ENCODE data around the gene LGI4. TPM values are rescaled to one million over a fixed set of nuclear protein-coding genes. Genes with fewer than 3 reads are reported as not detected.

LGI4 gene
- 0.06 to 0.27 TPM (median 0.13 TPM) in 4 of 5 replicates, not detected in the other for total RNA-seq (2022; extraction: Qiagen RNA extraction; ENCODE audit: low read depth)

DNA sequence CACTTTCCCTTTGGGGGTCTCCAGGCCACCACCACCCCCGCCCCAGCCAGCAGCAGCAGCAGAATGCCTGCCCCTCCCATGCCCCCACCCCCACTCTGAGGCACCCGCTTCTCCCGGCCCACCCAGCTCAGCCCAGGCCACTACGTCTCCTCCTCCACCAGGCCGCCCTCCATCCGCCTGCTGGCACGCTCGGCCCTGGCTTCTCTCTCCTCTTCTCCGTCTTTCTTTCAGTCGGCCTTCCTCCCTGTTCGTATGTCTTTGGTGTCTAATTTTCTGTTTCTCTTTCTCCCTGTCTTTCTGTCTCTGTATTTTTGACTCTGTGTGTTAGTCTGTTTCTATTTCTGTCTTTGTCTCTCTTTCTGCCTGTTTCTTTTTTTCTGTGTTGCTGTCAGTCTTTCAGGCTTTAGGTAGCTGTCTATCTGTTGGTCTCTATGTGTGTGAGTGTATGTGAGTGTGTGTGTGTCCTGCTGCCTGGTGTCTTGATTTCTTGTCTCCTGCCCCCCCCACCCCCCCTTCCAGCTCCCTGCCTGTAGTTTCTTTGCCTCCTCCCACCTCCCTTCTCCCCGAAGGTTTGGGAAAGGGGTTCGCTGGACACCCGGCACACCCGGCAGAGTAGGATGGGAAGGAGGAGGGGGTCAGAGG, at the start of gene LGI4:
Gene LGI4 (minus strand): TSS at position 459 of the 642 bp plus-strand sequence. CDS start 379 bp downstream, at position 80.

DNA sequence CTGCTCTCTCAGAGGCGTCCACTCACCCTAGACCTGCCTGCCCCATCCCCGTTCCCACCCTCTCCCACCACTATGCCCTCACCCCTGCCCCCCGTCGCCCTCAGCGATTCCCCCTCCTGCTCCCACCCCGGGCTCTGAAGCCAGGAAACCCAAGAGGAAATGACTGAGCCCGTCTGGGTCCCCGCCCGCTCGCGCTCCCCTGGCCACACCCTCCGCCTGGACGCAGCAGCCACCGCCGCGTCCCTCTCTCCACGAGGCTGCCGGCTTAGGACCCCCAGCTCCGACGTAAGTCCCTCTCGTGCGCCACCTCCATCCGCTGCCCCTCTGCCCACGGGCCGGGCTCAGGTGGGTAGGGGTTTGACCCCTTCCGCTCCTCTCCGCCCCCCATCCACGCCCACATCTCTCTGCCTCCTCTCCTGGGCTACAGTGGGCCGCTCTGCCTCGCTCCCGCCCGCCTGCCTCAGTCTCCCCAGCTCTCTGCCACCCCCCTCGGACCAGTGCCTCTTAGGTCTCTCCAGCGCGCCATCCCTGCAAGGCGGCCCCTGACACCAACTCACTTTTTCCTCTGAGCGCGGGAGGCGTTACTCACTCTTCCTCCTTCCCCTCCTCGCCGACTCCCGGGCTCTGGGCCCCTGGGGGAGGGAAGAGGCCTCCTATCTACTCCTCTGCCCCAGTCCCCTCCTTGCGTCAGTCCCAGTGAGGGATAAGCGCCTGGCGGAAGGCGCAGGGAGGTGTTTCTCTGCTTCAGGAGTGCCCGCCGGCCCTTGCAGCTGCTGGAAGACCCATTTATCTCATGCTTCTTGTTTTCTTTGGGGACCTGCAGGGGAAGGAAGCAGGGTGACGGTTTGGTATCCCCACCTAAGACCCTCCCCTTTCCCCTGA, 19.9 kb upstream of the LGI4 start, which contains the start of gene FXYD5:
Gene FXYD5 (plus strand): TSS at position 211 of the 882 bp plus-strand sequence. CDS start 816 bp downstream, outside the sequence.

DNA sequence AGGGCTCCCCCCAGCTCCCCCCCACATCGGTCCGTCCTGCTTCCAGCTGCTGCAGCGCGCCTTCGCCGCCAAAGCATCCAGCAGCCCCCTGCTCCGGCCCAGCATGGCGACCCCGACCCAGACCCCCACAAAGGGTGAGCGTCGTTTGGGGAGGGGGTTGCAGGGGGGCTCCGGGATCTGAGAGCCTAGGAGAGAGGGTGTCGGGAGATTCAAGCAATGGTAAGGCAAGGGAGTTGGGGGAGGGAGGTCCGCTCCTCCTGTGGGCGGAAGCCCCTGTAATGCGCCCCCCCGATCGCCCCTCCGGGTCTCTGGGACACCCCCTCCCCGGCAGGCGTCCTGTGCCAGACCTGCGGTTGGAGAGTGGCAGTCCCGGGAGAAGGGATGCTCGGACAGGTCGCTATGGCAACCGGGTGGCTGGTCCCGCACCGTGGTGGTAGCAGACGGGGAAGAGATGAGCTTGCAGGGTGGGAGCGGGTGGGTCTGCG, 8.4 kb upstream of the LGI4 start, which contains the start of gene FXYD7:
Gene FXYD7 (plus strand): TSS at position 25 of the 485 bp plus-strand sequence. CDS start 79 bp downstream, at position 104.

DNA sequence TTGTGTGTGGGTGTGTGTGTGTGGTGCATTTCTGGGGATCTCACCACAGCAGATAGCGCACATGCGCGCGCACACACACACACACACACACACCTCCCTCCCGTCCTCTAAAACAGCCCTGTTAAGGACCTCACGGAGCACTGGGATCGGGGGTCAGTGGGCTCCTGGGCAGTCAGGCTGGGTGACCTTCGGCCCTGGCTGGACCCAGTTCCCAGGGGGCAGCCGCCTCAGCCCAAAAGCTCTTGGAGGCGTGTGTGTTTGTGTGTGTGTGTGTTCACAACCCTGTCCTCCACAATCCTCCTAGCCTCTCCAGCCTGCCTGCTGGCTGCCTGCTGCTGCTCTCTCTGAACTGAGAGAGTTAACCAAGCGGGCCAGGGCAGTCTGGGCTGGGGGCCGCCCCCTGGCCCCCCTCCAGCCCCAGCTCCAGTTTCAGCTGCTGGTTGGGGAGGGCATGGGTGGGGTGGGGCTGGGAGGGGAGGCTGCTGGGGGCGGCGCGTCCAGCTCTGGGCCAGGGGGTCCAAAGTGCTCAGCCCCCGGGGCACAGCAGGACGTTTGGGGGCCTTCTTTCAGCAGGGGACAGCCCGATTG, 3.5 kb upstream of the LGI4 start, which contains the start of gene FXYD1:
Gene FXYD1 (plus strand): TSS at position 520 of the 588 bp plus-strand sequence. CDS start 1,256 bp downstream, outside the sequence.

DNA sequence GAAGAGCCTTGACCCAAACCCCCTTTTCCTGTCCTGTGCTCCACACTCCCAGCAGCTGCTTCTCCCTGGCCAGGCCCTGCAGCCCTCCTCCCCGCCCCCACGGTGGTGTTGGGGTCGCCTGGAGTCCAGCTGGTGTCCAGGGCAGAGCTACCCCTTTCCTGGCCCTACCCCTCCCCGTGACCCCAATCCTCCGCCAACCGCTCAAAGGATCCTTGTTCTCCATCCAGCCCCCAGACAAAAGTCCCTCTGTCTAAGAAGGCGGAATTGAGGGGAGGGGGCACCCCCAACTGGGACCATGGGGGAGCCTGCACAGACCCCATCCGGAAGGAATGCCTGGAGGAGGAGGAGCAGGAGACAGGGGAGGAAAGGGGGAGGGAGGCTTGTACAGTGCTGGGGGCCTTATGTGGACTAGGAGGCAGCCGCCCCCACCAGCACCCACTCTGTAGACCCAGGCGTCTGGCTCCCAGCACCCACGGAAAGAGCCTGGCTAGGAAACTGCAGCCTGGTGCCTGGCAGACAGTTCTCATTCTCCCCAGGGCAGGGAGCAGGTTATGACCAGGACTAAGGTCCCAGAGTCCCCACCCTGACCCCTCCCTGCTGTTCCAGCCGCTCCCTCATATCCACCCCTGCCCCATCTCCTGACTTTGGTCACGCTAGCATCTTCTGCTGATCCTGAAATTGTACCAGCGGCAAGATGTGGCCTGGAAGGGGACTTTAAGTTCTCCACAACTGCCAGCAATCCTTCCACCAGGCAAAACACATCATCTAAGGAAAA, 19.5 kb downstream of the LGI4 start, which contains the start of gene FXYD3:
Gene FXYD3 (plus strand): TSS at position 647 of the 775 bp plus-strand sequence. CDS start 3,554 bp downstream, outside the sequence.

Other genes starting within 250 kb of the LGI4 start
- 5.0 to 5.9 TPM (median 5.2 TPM) in 5 replicates for gene ZNF30, start 208.2 kb downstream of the LGI4 start, total RNA-seq (2022; extraction: Qiagen RNA extraction; ENCODE audit: low read depth)
- 1.4 to 2.1 TPM (median 1.9 TPM) in 5 replicates for gene ZNF792, start 170.8 kb downstream of the LGI4 start, total RNA-seq (2022; extraction: Qiagen RNA extraction; ENCODE audit: low read depth)
- 119 to 143 TPM (median 132 TPM) in 5 replicates for gene GRAMD1A, start 134.7 kb downstream of the LGI4 start, total RNA-seq (2022; extraction: Qiagen RNA extraction; ENCODE audit: low read depth)
- gene SCN1B, start 104.6 kb downstream of the LGI4 start, total RNA-seq (2022; extraction: Qiagen RNA extraction; ENCODE audit: low read depth), result 12.0 to 19.3 TPM (median 16.7 TPM) in 5 replicates
- 0.03 to 0.17 TPM in 2 of 5 replicates, not detected in the others for gene HPN, start 93.3 kb downstream of the LGI4 start, total RNA-seq (2022; extraction: Qiagen RNA extraction; ENCODE audit: low read depth)
- gene FXYD3, start 19.2 kb downstream of the LGI4 start, total RNA-seq (2022; extraction: Qiagen RNA extraction; ENCODE audit: low read depth), result 0.26 to 0.31 TPM in 2 of 5 replicates, not detected in the others
- 0.35 to 0.85 TPM (median 0.44 TPM) in 4 of 5 replicates, not detected in the other for gene FXYD1, start 3.8 kb upstream of the LGI4 start, total RNA-seq (2022; extraction: Qiagen RNA extraction; ENCODE audit: low read depth)
- 0.24 to 0.34 TPM (median 0.25 TPM) in 3 of 5 replicates, not detected in the others for gene FXYD7, start 8.2 kb upstream of the LGI4 start, total RNA-seq (2022; extraction: Qiagen RNA extraction; ENCODE audit: low read depth)
- 202 to 240 TPM (median 228 TPM) in 5 replicates for gene FXYD5, start 19.7 kb upstream of the LGI4 start, total RNA-seq (2022; extraction: Qiagen RNA extraction; ENCODE audit: low read depth)
- not detected in 5 replicates for gene FAM187B, start 93.7 kb upstream of the LGI4 start, total RNA-seq (2022; extraction: Qiagen RNA extraction; ENCODE audit: low read depth)
- 6.8 to 11.0 TPM (median 9.6 TPM) in 5 replicates for gene LSR, start 113.9 kb upstream of the LGI4 start, total RNA-seq (2022; extraction: Qiagen RNA extraction; ENCODE audit: low read depth)
- gene USF2, start 133.9 kb upstream of the LGI4 start, total RNA-seq (2022; extraction: Qiagen RNA extraction; ENCODE audit: low read depth), result 106 to 170 TPM (median 163 TPM) in 5 replicates
- gene HAMP, start 147.5 kb upstream of the LGI4 start, total RNA-seq (2022; extraction: Qiagen RNA extraction; ENCODE audit: low read depth), result 0.05 to 0.73 TPM (median 0.13 TPM) in 3 of 5 replicates, not detected in the others
- not detected in 5 replicates for gene MAG, start 157.1 kb upstream of the LGI4 start, total RNA-seq (2022; extraction: Qiagen RNA extraction; ENCODE audit: low read depth)
- gene CD22, start 194.1 kb upstream of the LGI4 start, total RNA-seq (2022; extraction: Qiagen RNA extraction; ENCODE audit: low read depth), result 0.59 to 1.4 TPM (median 0.90 TPM) in 5 replicates
- not detected in 5 replicates for gene FFAR1, start 212.8 kb upstream of the LGI4 start, total RNA-seq (2022; extraction: Qiagen RNA extraction; ENCODE audit: low read depth)
- not detected in 5 replicates for gene FFAR3, start 223.4 kb upstream of the LGI4 start, total RNA-seq (2022; extraction: Qiagen RNA extraction; ENCODE audit: low read depth)
- gene GPR42, start 236.0 kb upstream of the LGI4 start, total RNA-seq (2022; extraction: Qiagen RNA extraction; ENCODE audit: low read depth), result not detected in 5 replicates

All from A549 treated with CpdA at 1 μM for 4 hours (cell line).